Duodenal mucosa (tissue), 2 donors: Measurements from ENCODE around the gene BRSK2.

Experiments
- H3K27ac ChIP-seq: one replicate; pipeline ENCODE4 v1.7.0; 2013; ENCODE audit warnings: low read depth, low read length
- H3K27me3 ChIP-seq, 2 donors: one replicate each; pipeline ENCODE4 v1.7.0; 2013; ENCODE audit warnings: low read length in 2 of 2, control low read depth in 1 of 2; ENCODE audit not compliant: insufficient read depth in 2 of 2, control insufficient read depth in 1 of 2
- H3K36me3 ChIP-seq, 2 donors: one replicate each; pipeline ENCODE4 v1.7.0; 2013; ENCODE audit warnings: low read length in 2 of 2, control low read depth in 1 of 2; ENCODE audit not compliant: insufficient read depth in 2 of 2, control insufficient read depth in 1 of 2
- H3K4me1 ChIP-seq, 2 donors: one replicate each; pipeline ENCODE4 v1.7.0; 2013; ENCODE audit warnings: low read length in 2 of 2, control low read depth in 1 of 2; ENCODE audit not compliant: insufficient read depth in 2 of 2, control insufficient read depth in 1 of 2
- H3K4me3 ChIP-seq, 2 donors: one replicate each; pipeline ENCODE4 v1.7.0; 2013; ENCODE audit warnings: low read length in 2 of 2, low read depth in 1 of 2
- H3K9ac ChIP-seq, 2 donors: one replicate each; pipeline ENCODE4 v1.7.0; 2013; ENCODE audit warnings: low read length in 2 of 2, low read depth in 1 of 2
- H3K9me3 ChIP-seq, 2 donors: one replicate each; pipeline ENCODE4 v1.7.0; 2013; ENCODE audit warnings: low read length in 2 of 2, control low read depth in 1 of 2; ENCODE audit not compliant: control insufficient read depth in 1 of 2

Gene BRSK2

DNA sequence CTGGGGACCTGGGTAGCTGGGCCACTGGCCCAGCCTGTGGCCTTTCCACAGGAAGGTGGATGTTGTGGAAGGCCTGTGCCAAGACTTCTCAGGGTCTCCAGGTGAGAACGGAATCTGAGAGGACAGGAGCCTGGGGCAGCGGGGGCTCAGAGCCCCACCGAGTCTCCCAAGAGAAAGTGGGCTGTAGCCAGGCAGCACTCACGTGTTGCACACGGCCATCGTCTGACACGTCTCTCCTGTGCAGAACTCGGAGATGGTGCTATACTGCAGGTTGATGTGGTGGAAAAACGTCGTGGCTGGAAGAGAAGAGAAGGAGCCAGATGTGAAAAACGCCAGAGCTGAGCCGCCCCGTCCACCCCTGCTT lies 90.4 kb downstream of the BRSK2 start:
- H3K27ac ChIP-seq: no peak overlapping the region
- H3K4me3 ChIP-seq: no peak overlapping the region
- H3K4me1 ChIP-seq: peaks cover 0 to 6% of the 10 kb centered on the region in 2 donors
- H3K9me3 ChIP-seq: no peaks in the 10 kb centered on the region
- no peak overlapping the region for H3K9ac ChIP-seq
- H3K36me3 ChIP-seq: peaks cover 17 to 54% of the 10 kb centered on the region in 2 donors
- no peaks in the 10 kb centered on the region for H3K27me3 ChIP-seq

DNA sequence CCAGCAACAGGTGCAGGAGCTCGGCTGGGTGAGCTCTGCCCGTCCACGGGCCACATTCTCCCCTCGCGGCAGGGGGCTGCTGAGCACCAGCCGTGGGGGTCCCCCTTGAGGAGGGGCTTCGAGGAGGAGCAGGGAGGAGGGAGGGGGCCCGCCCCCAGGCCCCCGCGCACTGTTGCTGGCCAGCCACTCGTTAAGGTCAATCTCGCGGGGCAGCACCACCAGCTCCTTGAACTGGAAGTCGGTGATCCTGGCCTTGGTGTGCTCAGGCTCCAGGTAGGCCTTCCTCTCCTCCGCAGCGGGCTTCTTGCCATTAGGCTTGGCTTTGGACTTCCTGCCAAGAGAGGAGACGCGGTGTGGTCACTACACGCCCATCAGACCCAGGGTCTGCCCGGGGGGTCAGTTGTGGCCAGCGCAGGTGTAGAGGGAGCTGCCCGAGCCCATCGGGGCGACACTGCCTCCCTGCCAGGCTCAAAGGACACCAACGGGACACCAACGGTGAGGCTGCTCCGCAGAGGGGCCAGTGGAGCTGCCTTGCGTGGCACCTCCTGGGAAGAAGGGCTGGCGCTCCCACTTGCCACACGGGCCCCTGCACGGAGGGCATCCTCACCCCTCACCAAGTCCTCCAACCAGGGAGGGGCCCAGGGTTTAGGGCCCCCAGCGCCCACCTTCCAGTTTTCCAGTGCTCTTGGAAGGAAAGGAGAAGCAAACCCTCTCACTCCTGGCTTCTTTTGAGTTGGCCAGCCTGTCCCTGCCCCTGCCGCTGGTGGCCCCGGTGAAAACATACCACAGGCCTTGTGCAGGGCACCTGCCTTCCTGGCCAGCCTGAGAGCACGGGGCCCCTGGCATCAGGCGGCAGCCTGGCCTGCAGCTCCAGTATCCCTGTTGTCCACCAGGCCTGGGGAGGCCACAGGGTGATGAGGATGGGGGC lies 91.1 kb downstream of the BRSK2 start:
- Histone ChIP-seq H3K4me3 (no peak overlapping the region), H3K4me1 (peaks cover 0 to 8% of the 10 kb centered on the region in 2 donors), H3K27me3 (no peaks in the 10 kb centered on the region), H3K36me3 (peaks cover 13 to 47% of the 10 kb centered on the region in 2 donors), H3K27ac (peak overlapping the region; percentile 3), H3K9ac (no peak overlapping the region), H3K9me3 (no peaks in the 10 kb centered on the region)

DNA sequence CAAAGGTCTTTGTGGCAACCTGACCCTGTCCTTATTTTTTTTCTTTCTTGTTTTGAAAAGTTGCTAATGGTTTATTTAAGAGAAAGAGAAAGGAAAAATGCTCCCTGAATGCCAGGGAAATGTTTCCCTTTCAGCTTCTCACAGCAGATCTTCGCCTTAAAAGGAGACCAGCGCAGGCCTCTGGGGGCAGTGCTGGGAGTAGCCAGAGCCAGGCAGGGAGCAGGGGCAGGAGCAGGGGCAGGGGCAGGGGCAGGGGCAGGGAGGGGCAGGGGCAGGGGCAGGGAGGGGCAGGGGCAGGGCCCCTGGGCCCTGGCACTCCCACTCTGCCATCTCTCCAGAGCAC lies 91.7 kb downstream of the BRSK2 start:
- Histone ChIP-seq H3K4me1 (peaks cover 3 to 14% of the 10 kb centered on the region in 2 donors), H3K27ac (no peak overlapping the region), H3K9ac (no peak overlapping the region), H3K4me3 (no peak overlapping the region), H3K36me3 (peaks cover 13 to 41% of the 10 kb centered on the region in 2 donors), H3K27me3 (no peaks in the 10 kb centered on the region), H3K9me3 (no peaks in the 10 kb centered on the region)

DNA sequence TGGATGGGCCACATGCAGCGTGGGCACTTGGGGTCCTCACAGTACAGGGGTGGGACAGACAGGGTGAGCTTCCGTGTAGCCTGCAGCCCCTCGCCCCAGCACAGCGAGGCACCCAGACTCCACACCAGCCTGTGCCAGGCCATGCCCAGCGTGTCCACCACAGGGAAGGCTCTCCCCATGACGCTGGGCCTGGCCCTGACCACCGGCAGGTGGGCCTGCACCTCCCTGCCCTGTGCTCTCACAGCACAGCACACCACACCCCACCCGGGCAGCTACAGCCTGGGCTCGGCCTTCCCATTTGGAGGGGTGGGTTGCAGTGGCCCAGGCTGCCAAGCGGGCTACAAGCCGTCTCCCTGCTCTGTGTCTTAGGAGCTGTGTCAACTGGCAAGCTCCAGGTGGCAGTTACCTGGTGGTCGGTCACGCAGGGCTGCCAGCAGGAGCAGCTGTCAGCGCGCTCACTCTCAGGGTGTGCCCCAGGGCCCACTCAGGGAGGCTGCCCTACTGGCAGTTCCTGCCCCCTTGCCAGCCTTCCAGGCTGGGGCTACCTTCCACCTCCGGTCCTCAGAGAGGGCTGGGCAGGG lies 92.2 kb downstream of the BRSK2 start:
- H3K27ac ChIP-seq: no peak overlapping the region

DNA sequence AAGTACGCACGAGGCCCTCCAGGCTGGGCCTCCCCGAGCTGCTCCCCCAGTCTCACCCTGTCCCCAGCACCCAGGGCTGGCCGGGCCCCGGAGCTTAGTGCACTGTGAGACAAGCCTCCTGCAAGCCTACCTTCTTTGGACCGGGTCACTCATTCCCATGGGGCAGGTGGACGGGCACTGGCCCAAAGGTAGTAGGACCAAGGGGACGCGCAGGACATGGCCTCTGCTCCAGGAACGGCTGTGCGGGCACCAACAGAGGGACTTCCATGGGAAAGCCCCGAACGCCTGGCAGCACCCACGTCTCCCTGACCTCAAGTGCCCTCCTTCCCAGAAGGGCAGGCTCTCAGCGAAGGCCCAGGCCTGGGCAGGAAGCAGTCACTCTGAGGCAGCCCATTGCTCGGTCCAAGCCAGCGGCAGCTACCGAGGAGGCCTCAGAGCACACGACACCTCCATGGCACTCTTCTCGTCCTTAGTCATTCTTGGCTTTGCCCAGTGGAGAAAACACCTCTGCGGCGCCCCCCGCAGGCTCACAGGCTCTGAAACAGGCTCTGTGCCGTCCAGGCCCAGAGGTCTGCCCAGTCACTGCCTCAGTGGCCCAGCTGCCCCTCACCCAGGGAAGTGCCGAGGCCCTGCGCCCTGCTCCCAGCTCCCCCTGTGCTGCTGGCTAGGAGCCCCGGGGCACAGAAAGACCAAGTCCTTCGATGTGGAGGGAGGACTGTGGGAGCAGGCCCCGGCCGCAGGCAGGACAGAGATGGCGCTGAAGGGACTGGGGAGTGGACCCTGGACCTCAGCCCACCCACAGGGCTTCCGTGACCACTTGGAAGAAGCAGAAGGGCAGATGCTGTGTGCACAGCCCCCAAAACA lies 93.1 kb downstream of the BRSK2 start:
- H3K9ac ChIP-seq: no peak overlapping the region
- peak overlapping the region; percentile 20 for H3K27ac ChIP-seq
- H3K4me1 ChIP-seq: peaks cover 16 to 27% of the 10 kb centered on the region in 2 donors
- H3K9me3 ChIP-seq: no peaks in the 10 kb centered on the region
- H3K36me3 ChIP-seq: peaks cover 5 to 27% of the 10 kb centered on the region in 2 donors
- H3K27me3 ChIP-seq: no peaks in the 10 kb centered on the region
- no peak overlapping the region for H3K4me3 ChIP-seq

More for the DNA sequence above, 92.2 kb downstream of the BRSK2 start:
- Histone ChIP-seq H3K9me3 (no peaks in the 10 kb centered on the region), H3K4me1 (peaks cover 7 to 18% of the 10 kb centered on the region in 2 donors), H3K27me3 (no peaks in the 10 kb centered on the region), H3K4me3 (no peak overlapping the region), H3K9ac (no peak overlapping the region), H3K36me3 (peaks cover 9 to 36% of the 10 kb centered on the region in 2 donors)

DNA sequence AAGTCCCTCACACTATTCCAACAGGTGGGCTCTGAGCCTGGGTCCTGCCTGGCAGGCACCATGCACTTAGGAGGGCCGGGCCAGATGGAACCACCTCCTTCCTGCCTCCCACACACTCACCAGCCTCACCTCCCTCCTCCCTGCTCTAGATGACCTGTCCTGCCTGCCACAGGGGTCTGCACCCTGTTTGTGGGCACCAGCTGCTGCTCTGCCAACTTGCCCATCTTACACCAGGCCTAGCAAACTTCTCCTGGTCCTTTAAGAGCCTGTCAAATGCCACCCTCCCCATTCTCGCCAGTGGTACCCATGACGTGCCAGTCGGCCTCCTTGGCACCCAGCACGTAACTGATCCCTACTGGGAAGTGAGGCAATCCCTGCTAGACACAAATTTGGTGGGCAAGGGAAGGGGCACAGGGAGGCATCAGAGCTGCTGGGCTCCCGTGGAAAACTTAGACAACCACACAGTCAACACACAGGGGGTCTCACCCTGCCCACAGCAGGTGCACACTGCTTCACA lies 93.8 kb downstream of the BRSK2 start:
- Histone ChIP-seq H3K27ac (no peak overlapping the region), H3K27me3 (no peaks in the 10 kb centered on the region), H3K9ac (no peak overlapping the region), H3K4me3 (no peak overlapping the region), H3K4me1 (peaks cover 20 to 34% of the 10 kb centered on the region in 2 donors), H3K36me3 (peaks cover 5 to 21% of the 10 kb centered on the region in 2 donors), H3K9me3 (no peaks in the 10 kb centered on the region)

DNA sequence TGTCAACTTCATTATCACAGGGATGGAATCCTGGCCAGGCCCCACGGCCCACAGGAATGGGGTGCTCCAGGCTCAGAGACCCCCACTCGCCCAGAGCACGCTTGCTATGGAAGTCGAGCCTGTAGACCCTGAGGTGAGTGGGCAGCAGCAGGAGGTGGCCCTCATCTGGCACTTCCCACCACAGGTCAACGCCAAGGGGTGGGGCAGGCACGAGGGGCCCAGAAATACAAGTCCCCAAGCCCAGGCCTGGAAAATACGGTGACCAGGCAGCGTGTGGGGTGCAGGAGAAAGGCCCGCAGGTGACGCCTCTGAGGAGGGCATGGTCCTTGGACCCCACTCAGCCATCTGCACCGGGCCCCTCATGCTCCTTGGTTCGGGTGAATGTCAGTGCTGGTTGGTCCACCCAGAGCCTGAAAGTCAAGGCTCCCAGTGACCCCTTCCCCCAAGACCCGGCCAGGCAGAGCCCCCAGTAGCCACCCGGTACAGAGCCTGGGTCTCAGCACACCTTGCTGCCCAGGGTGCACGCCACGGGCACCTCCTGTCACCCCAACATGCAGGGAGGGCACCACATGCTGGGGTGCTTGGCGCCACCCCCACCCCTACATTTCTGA lies 94.4 kb downstream of the BRSK2 start:
- Histone ChIP-seq H3K36me3 (peaks cover 2 to 14% of the 10 kb centered on the region in 2 donors), H3K4me1 (peaks cover 20 to 34% of the 10 kb centered on the region in 2 donors), H3K27me3 (no peaks in the 10 kb centered on the region), H3K4me3 (no peak overlapping the region), H3K27ac (no peak overlapping the region), H3K9me3 (no peaks in the 10 kb centered on the region), H3K9ac (no peak overlapping the region)

DNA sequence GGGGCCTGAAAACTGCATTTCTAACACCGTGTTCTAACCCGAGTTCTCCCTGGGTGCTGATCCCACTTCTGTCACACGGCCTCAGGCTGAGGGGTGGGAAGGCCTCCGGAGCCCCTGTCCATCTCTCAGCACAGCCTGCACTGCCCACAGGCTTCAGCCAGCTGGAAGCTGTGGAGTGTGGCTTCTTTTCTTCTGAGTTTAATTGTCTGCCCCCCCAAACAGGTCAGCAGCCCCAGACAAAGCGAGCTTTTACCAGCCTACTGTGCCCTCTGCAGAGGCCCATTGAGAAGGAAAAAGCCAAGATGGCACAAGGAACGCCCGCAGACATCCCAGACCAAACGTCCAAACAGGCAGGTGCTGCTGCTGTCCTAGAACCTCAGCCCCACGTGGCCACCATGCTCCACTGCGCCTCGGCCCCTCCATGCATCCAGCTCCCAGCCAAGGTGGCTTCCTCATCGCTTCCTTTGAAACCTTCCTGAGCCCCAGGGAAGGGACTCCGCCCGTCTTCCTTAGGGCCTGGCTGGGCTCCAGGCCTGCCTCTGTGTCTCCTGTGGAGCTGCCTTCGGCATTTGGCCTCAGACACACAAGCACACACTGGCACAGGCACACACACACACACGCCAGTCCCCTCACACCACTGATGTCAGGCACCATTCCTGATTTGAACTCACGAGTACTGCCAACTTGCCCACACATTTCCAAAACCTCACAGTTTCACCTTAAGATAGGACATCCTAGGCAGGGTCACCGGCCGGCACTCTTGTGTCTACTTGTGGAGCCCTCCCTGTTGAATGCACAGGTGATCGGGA lies 95.2 kb downstream of the BRSK2 start:
- Histone ChIP-seq H3K4me1 (peaks cover 20 to 34% of the 10 kb centered on the region in 2 donors), H3K36me3 (peaks cover 0 to 7% of the 10 kb centered on the region in 2 donors), H3K9me3 (no peaks in the 10 kb centered on the region), H3K27me3 (no peaks in the 10 kb centered on the region), H3K9ac (no peak overlapping the region), H3K27ac (no peak overlapping the region), H3K4me3 (no peak overlapping the region)

DNA sequence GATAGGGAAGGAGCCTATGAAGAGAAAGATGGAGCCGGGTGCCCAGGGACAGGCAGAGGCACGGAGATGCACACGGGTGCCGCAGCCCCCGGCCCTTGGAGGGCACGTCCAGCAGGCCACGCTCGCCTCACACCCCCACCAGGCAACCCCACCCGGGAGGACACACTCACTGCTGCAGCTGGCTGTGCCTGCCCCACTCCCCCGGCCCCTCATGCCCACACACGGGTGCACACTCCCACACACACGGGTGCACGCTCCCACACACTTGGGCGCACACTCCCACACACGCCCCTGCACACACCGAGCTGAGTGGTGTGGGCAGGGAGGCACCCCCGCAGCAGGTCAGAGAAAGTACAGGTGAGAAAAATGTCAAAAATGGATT lies 95.8 kb downstream of the BRSK2 start:
- peak overlapping the region in 1 of 2 donors; percentile 10 for H3K9ac ChIP-seq
- H3K4me1 ChIP-seq: peaks cover 20 to 34% of the 10 kb centered on the region in 2 donors
- no peak overlapping the region for H3K27ac ChIP-seq
- peaks cover 0 to under 1% of the 10 kb centered on the region in 2 donors for H3K36me3 ChIP-seq
- no peak overlapping the region for H3K4me3 ChIP-seq
- H3K27me3 ChIP-seq: no peaks in the 10 kb centered on the region
- H3K9me3 ChIP-seq: no peaks in the 10 kb centered on the region
